ENCODE results near the gene PRKCQ. TPM values are rescaled to one million over a fixed set of nuclear protein-coding genes. Genes with fewer than 3 reads are reported as not detected.
A peak's percentile ranks its signal among the peaks of the same experiment; 100 is the strongest.

Gene PRKCQ
- total RNA-seq, 1 experiment from 2014 or later = 12.1 TPM

DNA sequence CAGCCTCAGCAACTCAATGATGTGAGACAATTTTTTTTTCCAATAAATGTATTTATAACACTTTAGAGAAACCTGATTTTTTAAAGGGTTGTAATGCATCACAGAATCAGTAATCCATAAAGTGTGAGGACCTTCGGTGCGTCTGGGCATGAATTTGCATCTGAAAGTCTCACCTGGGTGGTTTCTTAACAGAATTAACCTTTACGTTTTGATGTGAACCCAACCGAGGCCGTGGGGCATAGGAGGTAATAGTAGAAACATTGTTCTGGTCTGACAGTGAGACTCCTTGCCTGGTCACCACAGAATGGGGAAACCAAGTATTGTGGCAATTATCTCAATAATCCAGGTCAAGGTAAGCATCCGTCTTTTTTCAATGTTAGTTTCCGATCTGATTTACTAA is 114.6 kb downstream of the PRKCQ start:
- no CpG with 5 or more reads among the region's 7 CpGs for WGBS (ENCODE audit: extremely low coverage, insufficient read length, low lambda C conversion rate)
- Mint-ChIP-seq H3K27me3 (ENCODE audit: low read depth) (no peaks in the 10 kb centered on the region), H3K27ac (peak overlapping the region in 1 of 3 experiments; percentile 76; a peak in 1 of 7 replicates)

More for the DNA sequence above, 114.6 kb downstream of the PRKCQ start:
- Histone ChIP-seq H4K5ac (ENCODE audit: insufficient read length, low read depth, low read length) (no peak overlapping the region), H3K4me1 (ENCODE audit: insufficient read depth, low read length) (no peaks in the 10 kb centered on the region; the same call in 1 of the 2 replicates), H2BK15ac (ENCODE audit: low read depth, low read length) (no peak overlapping the region), H3K4me2 (ENCODE audit: insufficient read depth, insufficient read length, low read length) (no peak overlapping the region), H3K79me2 (ENCODE audit: insufficient read depth, low read length) (no peaks in the 10 kb centered on the region), H3K9ac (ENCODE audit: extremely low read depth, insufficient read length, low read length) (no peak overlapping the region), H2AFZ (ENCODE audit: low read length) (no peak overlapping the region), H2BK5ac (ENCODE audit: insufficient read length, low read length) (no peak overlapping the region), H2BK12ac (ENCODE audit: insufficient read length, low read depth, low read length) (no peak overlapping the region), H4K20me1 (ENCODE audit: control insufficient read depth, insufficient read depth, insufficient read length) (no peaks in the 10 kb centered on the region), H3K14ac (ENCODE audit: insufficient read depth, low read length) (no peak overlapping the region), H3K9me3 (ENCODE audit: control insufficient read depth, low read depth, low read length) (no peaks in the 10 kb centered on the region), H3K23me2 (ENCODE audit: insufficient read length, low read depth, low read length, poor library complexity, severe bottlenecking) (no peaks in the 10 kb centered on the region), H2BK120ac (ENCODE audit: low read depth, low read length, poor library complexity, severe bottlenecking) (no peak overlapping the region), H4K8ac (replicated peaks; ENCODE audit: insufficient read length, low read depth, low read length) (no peak overlapping the region), H3K56ac (ENCODE audit: insufficient read length, low read depth, low read length) (no peak overlapping the region), H3T11ph (ENCODE audit: low read length) (no peak overlapping the region), H3K18ac (ENCODE audit: insufficient read length, low read depth, low read length) (no peak overlapping the region), H3K27ac (ENCODE audit: insufficient read length, low read depth, low read length) (no peak overlapping the region), H3K79me1 (ENCODE audit: insufficient read depth, low read depth, low read length, poor library complexity, severe bottlenecking) (no peaks in the 10 kb centered on the region), H2BK20ac (ENCODE audit: low read depth, low read length, poor library complexity, severe bottlenecking) (no peak overlapping the region), H3K27me3 (ENCODE audit: insufficient read depth, low read length) (no peaks in the 10 kb centered on the region), H3K23ac (ENCODE audit: insufficient read length, low read depth, low read length) (no peak overlapping the region), H2AK5ac (ENCODE audit: insufficient read length, low read length) (no peak overlapping the region), H4K91ac (ENCODE audit: insufficient read length, low read depth, low read length) (no peak overlapping the region), H3K4ac (ENCODE audit: low read depth, low read length) (no peak overlapping the region)
- H3K9me3 Mint-ChIP-seq = peaks cover 4 to 5% of the 10 kb centered on the region in 2 experiments; a peak in 3 of 5 replicates
- H3K4me3 Mint-ChIP-seq = no peak overlapping the region
- DNase-seq = no peak
- H3K4me1 Mint-ChIP-seq = peaks cover 9 to 10% of the 10 kb centered on the region in 2 experiments
- TF ChIP-seq CTCF (conservative IDR thresholded peaks at IDR 0.05) = no peak
- H3K36me3 Mint-ChIP-seq (ENCODE audit: insufficient read depth in 1 of 3, low read depth in 3 of 3) = peaks cover 16 to 26% (median 17%) of the 10 kb centered on the region in 3 experiments
